ENCODE results near the gene LHB. TPM values are rescaled to one million over a fixed set of nuclear protein-coding genes. Genes with fewer than 3 reads are reported as not detected.
"Not testable (repeated sequence)": the region's sequence is repeated elsewhere in the genome, so short reads cannot be mapped to it uniquely, and the experiment has no call there.

Gene LHB
- total RNA-seq (2014; rRNA removed; shearing (Covaris generic); ENCODE audit: low replicate concordance): not detected in 2 replicates

- DNase-seq (ENCODE audit: low read depth): no peak
- in situ Hi-C loops (cut with HindIII; ENCODE audit: low pct_unique_long_range_greater_than_20kb, low sequenced_read_pairs): no loop called here
Observed at GRCh38 chr19:49017041-49017665, at the start of gene LHB. Gene LHB, minus strand, starts transcription at chr19:49017091. Its CDS starts 10 bp downstream, at chr19:49017081.

GRCh38 chr19:49065905-49066512 is 49.1 kb upstream of the LHB start:
- in situ Hi-C loops (cut with HindIII; ENCODE audit: low pct_unique_long_range_greater_than_20kb, low sequenced_read_pairs): no loop called here
- no peak for DNase-seq (ENCODE audit: low read depth)

- peak; percentile 44 for DNase-seq (ENCODE audit: low read depth)
- in situ Hi-C loops (cut with HindIII; ENCODE audit: low pct_unique_long_range_greater_than_20kb, low sequenced_read_pairs): no loop called here
Observed at GRCh38 chr19:49064768-49065611, 48.1 kb upstream of the LHB start, which contains the start of gene NTF4. Gene NTF4, minus strand, starts transcription at chr19:49064818. Its CDS starts 2,821 bp downstream, at chr19:49061997.

- in situ Hi-C loops (cut with HindIII; ENCODE audit: low pct_unique_long_range_greater_than_20kb, low sequenced_read_pairs): no loop called here
- no peak for DNase-seq (ENCODE audit: low read depth)
Observed at GRCh38 chr19:49064029-49064629, 47.2 kb upstream of the LHB start.

GRCh38 chr19:49061445-49061844 is 44.6 kb upstream of the LHB start:
- in situ Hi-C loops (cut with HindIII; ENCODE audit: low pct_unique_long_range_greater_than_20kb, low sequenced_read_pairs): no loop called here
- no peak for DNase-seq (ENCODE audit: low read depth)

GRCh38 chr19:49061000-49061399 is 44.1 kb upstream of the LHB start:
- DNase-seq (ENCODE audit: low read depth): no peak
- in situ Hi-C loops (cut with HindIII; ENCODE audit: low pct_unique_long_range_greater_than_20kb, low sequenced_read_pairs): no loop called here

- in situ Hi-C loops (cut with HindIII; ENCODE audit: low pct_unique_long_range_greater_than_20kb, low sequenced_read_pairs): no loop called here
- no peak for DNase-seq (ENCODE audit: low read depth)
Observed at GRCh38 chr19:49059053-49059452, 42.2 kb upstream of the LHB start.

- in situ Hi-C loops (cut with HindIII; ENCODE audit: low pct_unique_long_range_greater_than_20kb, low sequenced_read_pairs): no loop called here
Observed at GRCh38 chr19:49058562-49058961, 41.7 kb upstream of the LHB start.

GRCh38 chr19:49057636-49058234 is 40.8 kb upstream of the LHB start, which contains the start of gene CGB7:
Gene CGB7, minus strand, starts transcription at chr19:49057749. Its CDS starts 2,374 bp downstream, at chr19:49055375.
- in situ Hi-C loops (cut with HindIII; ENCODE audit: low pct_unique_long_range_greater_than_20kb, low sequenced_read_pairs): no loop called here
- peak; percentile 70 for DNase-seq (ENCODE audit: low read depth)

More at GRCh38 chr19:49058562-49058961, 41.7 kb upstream of the LHB start:
- DNase-seq (ENCODE audit: low read depth): no peak

- in situ Hi-C loops (cut with HindIII; ENCODE audit: low pct_unique_long_range_greater_than_20kb, low sequenced_read_pairs); DNase-seq (ENCODE audit: low read depth): not testable (repeated sequence)
Observed at GRCh38 chr19:49056902-49057596, 40.2 kb upstream of the LHB start.

GRCh38 chr19:49056101-49056901 is 39.4 kb upstream of the LHB start:
- DNase-seq (ENCODE audit: low read depth): peak; percentile 75
- in situ Hi-C loops (cut with HindIII; ENCODE audit: low pct_unique_long_range_greater_than_20kb, low sequenced_read_pairs): no loop called here

GRCh38 chr19:49050376-49051033 is 33.6 kb upstream of the LHB start:
- in situ Hi-C loops (cut with HindIII; ENCODE audit: low pct_unique_long_range_greater_than_20kb, low sequenced_read_pairs): not testable (repeated sequence)
- DNase-seq (ENCODE audit: low read depth): peak; percentile 64

GRCh38 chr19:49049834-49050233 is 32.9 kb upstream of the LHB start:
- DNase-seq (ENCODE audit: low read depth); in situ Hi-C loops (cut with HindIII; ENCODE audit: low pct_unique_long_range_greater_than_20kb, low sequenced_read_pairs): not testable (repeated sequence)

- in situ Hi-C loops (cut with HindIII; ENCODE audit: low pct_unique_long_range_greater_than_20kb, low sequenced_read_pairs); DNase-seq (ENCODE audit: low read depth): not testable (repeated sequence)
Observed at GRCh38 chr19:49049011-49049410, 32.1 kb upstream of the LHB start, which contains the start of gene CGB8. Gene CGB8, minus strand, starts transcription at chr19:49049111. Its CDS starts 372 bp downstream, at chr19:49048739.

- in situ Hi-C loops (cut with HindIII; ENCODE audit: low pct_unique_long_range_greater_than_20kb, low sequenced_read_pairs): not testable (repeated sequence)
Observed at GRCh38 chr19:49043548-49043947, 26.7 kb upstream of the LHB start, which contains the start of gene CGB5. Gene CGB5, plus strand, starts transcription at chr19:49043848. Its CDS starts 362 bp downstream, at chr19:49044210.

GRCh38 chr19:49042666-49043065 is 25.8 kb upstream of the LHB start:
- DNase-seq (ENCODE audit: low read depth); in situ Hi-C loops (cut with HindIII; ENCODE audit: low pct_unique_long_range_greater_than_20kb, low sequenced_read_pairs): not testable (repeated sequence)

More at GRCh38 chr19:49043548-49043947, 26.7 kb upstream of the LHB start, which contains the start of gene CGB5:
- DNase-seq (ENCODE audit: low read depth): not testable (repeated sequence)
